ENCODE measurements around the gene LRRC43.

LRRC43 gene

GRCh38 chr12:122216445-122216844, 33.5 kb downstream of the LRRC43 start:
- TF ChIP-seq CTCF (IDR thresholded peaks at IDR 0.05; ENCODE audit: insufficient read depth, low read depth, low read length, missing control alignments) = no peak
- no peak overlapping the region for H3K4me3 ChIP-seq (ENCODE audit: low read length)
- no peak for DNase-seq (ENCODE audit: low read depth)

GRCh38 chr12:122225683-122226365, 42.9 kb downstream of the LRRC43 start, which contains the start of gene DIABLO:
DIABLO (minus strand) TSS chr12:122226052; CDS start chr12:122226014, 38 bp downstream.
- peak; percentile 100 for DNase-seq (ENCODE audit: low read depth)
- no peak for TF ChIP-seq CTCF (IDR thresholded peaks at IDR 0.05; ENCODE audit: insufficient read depth, low read depth, low read length, missing control alignments)
- H3K4me3 ChIP-seq (ENCODE audit: low read length) = peak within 1 kb of the TSS; percentile 91

- TF ChIP-seq CTCF (IDR thresholded peaks at IDR 0.05; ENCODE audit: insufficient read depth, low read depth, low read length, missing control alignments) = no peak
- peak overlapping the region; percentile 20 for H3K4me3 ChIP-seq (ENCODE audit: low read length)
- no peak for DNase-seq (ENCODE audit: low read depth)
These were observed 43.6 kb downstream of the LRRC43 start for GRCh38 chr12:122226366-122227125.

GRCh38 chr12:122227341-122227740, 44.4 kb downstream of the LRRC43 start:
- no peak overlapping the region for H3K4me3 ChIP-seq (ENCODE audit: low read length)
- no peak for DNase-seq (ENCODE audit: low read depth)
- no peak for TF ChIP-seq CTCF (IDR thresholded peaks at IDR 0.05; ENCODE audit: insufficient read depth, low read depth, low read length, missing control alignments)

GRCh38 chr12:122228092-122228491, 45.2 kb downstream of the LRRC43 start:
- no peak overlapping the region for H3K4me3 ChIP-seq (ENCODE audit: low read length)
- TF ChIP-seq CTCF (IDR thresholded peaks at IDR 0.05; ENCODE audit: insufficient read depth, low read depth, low read length, missing control alignments) = no peak
- DNase-seq (ENCODE audit: low read depth) = no peak

GRCh38 chr12:122230798-122231197, 47.9 kb downstream of the LRRC43 start:
- H3K4me3 ChIP-seq (ENCODE audit: low read length) = no peak overlapping the region
- TF ChIP-seq CTCF (IDR thresholded peaks at IDR 0.05; ENCODE audit: insufficient read depth, low read depth, low read length, missing control alignments) = no peak
- DNase-seq (ENCODE audit: low read depth) = no peak

All from epithelial cell of esophagus (primary cell).